Measurements from ENCODE around the gene FAM216B. TPM values are rescaled to one million over a fixed set of nuclear protein-coding genes. Genes with fewer than 3 reads are reported as not detected.

FAM216B gene
- total and polyA plus RNA-seq, 2 donors (not counting 3 experiments of a cell fraction or from before 2014, with no cell fraction given) = not detected

DNA sequence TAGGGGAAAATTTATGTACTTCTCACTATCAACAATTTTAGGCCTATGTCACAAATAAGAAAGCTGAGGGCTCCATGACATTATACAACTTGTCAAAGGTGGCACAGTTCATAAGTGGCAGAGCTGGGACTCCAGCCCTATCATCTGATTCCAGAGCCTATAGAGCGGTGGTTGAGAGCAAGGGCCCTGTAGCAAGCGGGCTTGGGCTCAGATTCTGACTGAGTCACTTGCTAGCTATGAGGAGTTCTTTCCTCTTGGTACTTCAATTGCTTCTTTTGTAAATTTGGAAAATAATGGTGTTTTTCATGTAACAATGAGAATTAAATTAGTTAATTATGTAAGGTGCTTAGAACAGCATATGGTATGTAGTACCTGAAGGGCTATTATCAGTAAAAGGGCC lies 28.7 kb upstream of the FAM216B start:
- Histone ChIP-seq H3K4me3 (replicated peaks in 1 of 3; ENCODE audit: insufficient read depth in 1 of 3, low read depth in 1 of 3, low read length in 3 of 3) (no peak overlapping the region), H4K20me1 (replicated peaks; ENCODE audit: control insufficient read depth, extremely low read depth, insufficient read depth, low read length) (no peaks in the 10 kb centered on the region), H3K9ac (replicated peaks; ENCODE audit: extremely low read depth, insufficient read depth, low read length) (no peak overlapping the region), H3K27me3 (ENCODE audit: control insufficient read depth in 2 of 2, insufficient read depth in 2 of 2, low read length in 2 of 2) (peaks cover 2 to 6% of the 10 kb centered on the region in 2 experiments), H2AFZ (ENCODE audit: low read depth, low read length) (no peak overlapping the region), H3K36me3 (ENCODE audit: control insufficient read depth in 2 of 2, extremely low read depth in 1 of 2, insufficient read depth in 2 of 2, low read length in 2 of 2) (no peaks in the 10 kb centered on the region), H3K9me1 (replicated peaks; ENCODE audit: control insufficient read depth, extremely low read depth, insufficient read depth, low read length) (no peaks in the 10 kb centered on the region), H3K27ac (ENCODE audit: insufficient read depth, low read depth, low read length) (no peak overlapping the region), H3K9me3 (replicated peaks; ENCODE audit: control insufficient read depth, insufficient read depth, low read length) (no peaks in the 10 kb centered on the region), H3K79me2 (ENCODE audit: control insufficient read depth, insufficient read depth, low read length) (no peaks in the 10 kb centered on the region), H3K4me1 (ENCODE audit: control insufficient read depth, extremely low read depth, insufficient read depth, low read length) (no peaks in the 10 kb centered on the region), H3K4me2 (ENCODE audit: insufficient read depth, low read length) (no peak overlapping the region)
- DNase-seq (ENCODE audit: low read depth, low spot score) (no peak), FAIRE-seq (no peak)
- no TSS peak for BruUV-seq (replicated peaks)
- intact Hi-C loops (cut with micrococcal nuclease) (no loop called here), dilution Hi-C loops (cut with MboI; ENCODE audit: extremely low pct_ligation_motif_present, low sequenced_read_pairs) (no loop called here)
- TF ChIP-seq POLR2AphosphoS5 (IDR thresholded peaks at IDR 0.05; ENCODE audit: insufficient read depth, low read depth, low read length) = no peak
- TF ChIP-seq MYC (IDR thresholded peaks at IDR 0.05; ENCODE audit: low read depth, low read length) = no peak
- no peak for TF ChIP-seq EZH2 (IDR thresholded peaks at IDR 0.05; ENCODE audit: borderline replicate concordance, low read depth, low read length, severe bottlenecking)
- TF ChIP-seq, protein P1, sequence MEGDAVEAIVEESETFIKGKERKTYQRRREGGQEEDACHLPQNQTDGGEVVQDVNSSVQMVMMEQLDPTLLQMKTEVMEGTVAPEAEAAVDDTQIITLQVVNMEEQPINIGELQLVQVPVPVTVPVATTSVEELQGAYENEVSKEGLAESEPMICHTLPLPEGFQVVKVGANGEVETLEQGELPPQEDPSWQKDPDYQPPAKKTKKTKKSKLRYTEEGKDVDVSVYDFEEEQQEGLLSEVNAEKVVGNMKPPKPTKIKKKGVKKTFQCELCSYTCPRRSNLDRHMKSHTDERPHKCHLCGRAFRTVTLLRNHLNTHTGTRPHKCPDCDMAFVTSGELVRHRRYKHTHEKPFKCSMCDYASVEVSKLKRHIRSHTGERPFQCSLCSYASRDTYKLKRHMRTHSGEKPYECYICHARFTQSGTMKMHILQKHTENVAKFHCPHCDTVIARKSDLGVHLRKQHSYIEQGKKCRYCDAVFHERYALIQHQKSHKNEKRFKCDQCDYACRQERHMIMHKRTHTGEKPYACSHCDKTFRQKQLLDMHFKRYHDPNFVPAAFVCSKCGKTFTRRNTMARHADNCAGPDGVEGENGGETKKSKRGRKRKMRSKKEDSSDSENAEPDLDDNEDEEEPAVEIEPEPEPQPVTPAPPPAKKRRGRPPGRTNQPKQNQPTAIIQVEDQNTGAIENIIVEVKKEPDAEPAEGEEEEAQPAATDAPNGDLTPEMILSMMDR (IDR thresholded peaks at IDR 0.05; ENCODE audit: extremely low read depth in 1 of 2, insufficient read depth in 1 of 2, low read depth in 1 of 2, low read length in 2 of 2) = no peak
- CTCF ChIA-PET = interaction anchor here (1.7 kb wide), 1 partner anchor 10 kb away, joined by 3 read pairs; no protein-coding TSS in a partner anchor
- POLR2A ChIA-PET = no interaction called here

DNA sequence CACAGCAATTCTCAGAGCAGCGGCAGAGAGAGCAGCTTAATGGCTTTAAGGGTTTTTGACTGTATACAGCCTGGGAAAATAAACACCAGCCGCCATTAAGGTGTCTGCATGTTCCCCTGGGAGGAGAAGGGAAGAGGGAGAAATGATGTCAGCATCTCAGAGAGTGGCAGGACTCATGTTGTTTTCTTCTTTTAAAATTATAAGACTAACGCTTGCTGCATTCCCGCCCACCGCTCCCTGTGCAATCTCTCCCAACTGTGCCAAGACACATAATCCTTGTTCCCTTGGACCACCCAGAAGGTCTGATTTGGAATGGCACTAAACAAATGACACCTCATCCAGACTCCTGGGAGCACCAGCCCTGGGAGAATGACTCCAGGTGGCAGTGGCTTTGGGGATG lies 27.7 kb upstream of the FAM216B start:
- no peaks in the 10 kb centered on the region for H3K9me3 ChIP-seq (replicated peaks; ENCODE audit: control insufficient read depth, insufficient read depth, low read length)
- H2AFZ ChIP-seq (ENCODE audit: low read depth, low read length) = no peak overlapping the region
- H4K20me1 ChIP-seq (replicated peaks; ENCODE audit: control insufficient read depth, extremely low read depth, insufficient read depth, low read length) = no peaks in the 10 kb centered on the region
- H3K9ac ChIP-seq (replicated peaks; ENCODE audit: extremely low read depth, insufficient read depth, low read length) = no peak overlapping the region
- no peak overlapping the region for H3K4me3 ChIP-seq (replicated peaks in 1 of 3; ENCODE audit: insufficient read depth in 1 of 3, low read depth in 1 of 3, low read length in 3 of 3)
- no TSS peak for BruUV-seq (replicated peaks)
- H3K36me3 ChIP-seq (ENCODE audit: control insufficient read depth in 2 of 2, extremely low read depth in 1 of 2, insufficient read depth in 2 of 2, low read length in 2 of 2) = no peaks in the 10 kb centered on the region
- ChIA-PET POLR2A (no interaction called here), CTCF (interaction anchor here (1.7 kb wide), 1 partner anchor 9 kb away, joined by 3 read pairs; no protein-coding TSS in a partner anchor)
- dilution Hi-C loops (cut with MboI; ENCODE audit: extremely low pct_ligation_motif_present, low sequenced_read_pairs) (no loop called here), intact Hi-C loops (cut with micrococcal nuclease) (no loop called here)
- DNase-seq (ENCODE audit: low read depth, low spot score) = no peak
- H3K4me2 ChIP-seq (ENCODE audit: insufficient read depth, low read length) = no peak overlapping the region
- no peak for TF ChIP-seq POLR2AphosphoS5 (IDR thresholded peaks at IDR 0.05; ENCODE audit: insufficient read depth, low read depth, low read length)
- TF ChIP-seq, protein P1 (IDR thresholded peaks at IDR 0.05; ENCODE audit: extremely low read depth in 1 of 2, insufficient read depth in 1 of 2, low read depth in 1 of 2, low read length in 2 of 2) = no peak
- no peak for TF ChIP-seq FOS (IDR thresholded peaks at IDR 0.05; ENCODE audit: borderline replicate concordance, insufficient read depth, low read length)
- TF ChIP-seq, protein P2, sequence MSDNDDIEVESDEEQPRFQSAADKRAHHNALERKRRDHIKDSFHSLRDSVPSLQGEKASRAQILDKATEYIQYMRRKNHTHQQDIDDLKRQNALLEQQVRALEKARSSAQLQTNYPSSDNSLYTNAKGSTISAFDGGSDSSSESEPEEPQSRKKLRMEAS (IDR thresholded peaks at IDR 0.05; ENCODE audit: insufficient read depth, insufficient read length) = no peak
- no peak for TF ChIP-seq GATA2 (IDR thresholded peaks at IDR 0.05; ENCODE audit: insufficient read depth, insufficient read length, low read depth, low read length)
- TF ChIP-seq MYC (IDR thresholded peaks at IDR 0.05; ENCODE audit: low read depth, low read length) = no peak
- no peaks in the 10 kb centered on the region for H3K79me2 ChIP-seq (ENCODE audit: control insufficient read depth, insufficient read depth, low read length)
- no peaks in the 10 kb centered on the region for H3K9me1 ChIP-seq (replicated peaks; ENCODE audit: control insufficient read depth, extremely low read depth, insufficient read depth, low read length)
- no peak for FAIRE-seq
- H3K4me1 ChIP-seq (ENCODE audit: control insufficient read depth, extremely low read depth, insufficient read depth, low read length) = no peaks in the 10 kb centered on the region
- peaks cover 0 to 6% of the 10 kb centered on the region in 2 experiments for H3K27me3 ChIP-seq (ENCODE audit: control insufficient read depth in 2 of 2, insufficient read depth in 2 of 2, low read length in 2 of 2)
- no peak overlapping the region for H3K27ac ChIP-seq (ENCODE audit: insufficient read depth, low read depth, low read length)
